K562 (cell line): ENCODE results near the gene EIF2S1. TPM values are rescaled to one million over a fixed set of nuclear protein-coding genes. Genes with fewer than 3 reads are reported as not detected.

Experiments
- CC2D1A ChIP-seq: fragments of 450-650 bp; IDR thresholded peaks from 2 replicates; pipeline ENCODE4 v1.6.1; 2017; ENCODE audit warnings: mild to moderate bottlenecking
- EGR1 ChIP-seq: fragments of 450-650 bp; conservative IDR thresholded peaks from 2 replicates; pipeline ENCODE4 v1.6.1; 2017; ENCODE audit warnings: mild to moderate bottlenecking
- GTF2A2 ChIP-seq: IDR thresholded peaks from 2 replicates; pipeline ENCODE4 v1.6.1; 2016; ENCODE audit warnings: mild to moderate bottlenecking, missing genetic modification characterization, missing compliant biosample characterization
- HMG20B ChIP-seq: fragments of 250-450 bp; sonication (Bioruptor Pico); IDR thresholded peaks from 2 replicates; pipeline ENCODE4 v1.5.0; 2021; ENCODE audit warnings: mild to moderate bottlenecking
- NFYB ChIP-seq: IDR thresholded peaks from 2 replicates; pipeline ENCODE4 v1.6.1; 2011; ENCODE audit warnings: mild to moderate bottlenecking, moderate library complexity; ENCODE audit not compliant: insufficient read length; ENCODE audit errors: extremely low read depth
- PHB2 ChIP-seq: fragments of 450-650 bp; IDR thresholded peaks from 2 replicates; pipeline ENCODE4 v1.6.1; 2017; ENCODE audit warnings: low read depth
- PML ChIP-seq: IDR thresholded peaks from 2 replicates; pipeline ENCODE4 v1.6.1; 2012; ENCODE audit warnings: low read length, inconsistent platforms
- RNF2 ChIP-seq: sonication (generic); IDR thresholded peaks from 2 replicates; pipeline ENCODE4 v1.6.1; 2016
- SMARCA4 ChIP-seq: fragments of 450-650 bp; IDR thresholded peaks from 2 replicates; pipeline ENCODE4 v1.6.1; 2016
- ZNF445 ChIP-seq: fragments of 250-450 bp; sonication (Bioruptor Pico); IDR thresholded peaks from 2 replicates; pipeline ENCODE4 v1.4.0; 2020; ENCODE audit warnings: low read depth, mild to moderate bottlenecking, moderate library complexity
- ZNF507 ChIP-seq: conservative IDR thresholded peaks from 2 replicates; pipeline ENCODE4 v1.6.1; 2017; ENCODE audit warnings: missing genetic modification characterization, missing compliant biosample characterization
- ZNF764 ChIP-seq: fragments of 250-450 bp; sonication (Bioruptor Pico); IDR thresholded peaks from 2 replicates; pipeline ENCODE4 v1.4.0; 2020; ENCODE audit warnings: low read depth, mild to moderate bottlenecking, moderate library complexity
- ZNF77 ChIP-seq: fragments of 250-450 bp; sonication (Bioruptor Pico); IDR thresholded peaks from 2 replicates; pipeline ENCODE4 v1.5.0; 2020
- polyA plus RNA-seq, 8 experiments: library from polyadenylated mRNA; depleted of rRNA in 4 of 8; stranded (reverse) in 5 of 8; unstranded in 3 of 8; fragments of >200 nt; fragmentation: Nextera tagmentation in 2 of 8; fragmentation: Illumina TruSeq in 1 of 8; extraction: Ambion mirVana in 2 of 8; extraction: Trizol in 1 of 8; gene quantifications; 2 replicates each; pipeline versions ENCODE4 v1.2.1 to v1.2.3, GENCODE V29; 2011 to 2014; ENCODE audit warnings: inconsistent platforms in 1 of 8, missing spikeins in 1 of 8
- total RNA-seq, 7 experiments: library from RNA; depleted of rRNA in 6 of 7; stranded (reverse); fragments of >200 nt in 6 of 7; fragmentation: Illumina TruSeq in 2 of 7; extraction: Trizol in 2 of 7; gene quantifications; 2 replicates each; pipeline versions ENCODE4 v1.2.1 to v1.2.3, GENCODE V29; 2011 to 2021; ENCODE audit warnings: low replicate concordance in 1 of 7
- TF ChIP-seq, protein P1 (sequence below): sonication (generic); formaldehyde crosslinking; IDR thresholded peaks from 2 replicates; pipeline ENCODE4 v1.8.1; 2023; ENCODE audit warnings: mild to moderate bottlenecking, missing genetic modification reagents
- TF ChIP-seq, protein P2 (sequence below): fragments of 250-450 bp; sonication (Bioruptor Pico); IDR thresholded peaks from 2 replicates; pipeline ENCODE4 v1.9.0; 2021; ENCODE audit warnings: mild to moderate bottlenecking
- TF ChIP-seq, protein P3 (sequence below): fragments of 450-650 bp; IDR thresholded peaks from 2 replicates; pipeline ENCODE4 v1.6.1; 2017; ENCODE audit warnings: mild to moderate bottlenecking, moderate library complexity
- TF ChIP-seq, protein P4 (sequence below): fragments of 150-350 bp; IDR thresholded peaks from 2 replicates; pipeline ENCODE4 v1.6.1; 2014; ENCODE audit warnings: low read depth, mild to moderate bottlenecking, low read length, borderline replicate concordance
- TF ChIP-seq, protein P5 (sequence below): sonication (generic); formaldehyde crosslinking; IDR thresholded peaks from 2 replicates; pipeline ENCODE4 v1.8.0; 2022; ENCODE audit warnings: mild to moderate bottlenecking, missing genetic modification reagents

The EIF2S1 gene
- total and polyA plus RNA-seq, 9 of the 15 experiments (the other 6 are each of a cell fraction or from before 2014, with no cell fraction given) = 216 to 1,018 (median 332) TPM

DNA sequence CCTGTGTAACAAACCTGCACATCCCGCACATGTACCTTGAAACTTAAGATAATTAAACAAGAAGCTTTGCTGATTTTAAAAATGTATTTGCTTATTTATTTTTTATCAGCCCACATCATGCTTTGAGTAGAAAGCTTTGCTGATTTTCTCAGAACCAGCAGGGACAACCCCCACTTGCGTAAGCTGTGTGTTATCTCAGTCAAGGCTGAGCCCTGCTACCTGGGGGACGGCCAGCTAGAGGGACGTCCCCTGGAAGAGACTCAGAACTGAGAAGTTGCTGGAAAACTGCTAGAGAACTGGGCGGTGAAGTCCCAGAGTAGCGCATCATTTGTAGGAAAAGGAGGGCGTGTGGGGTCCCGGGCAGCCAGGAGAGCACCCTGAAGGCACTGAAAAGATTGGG lies 56.0 kb downstream of the EIF2S1 start (continued):
- TF ChIP-seq, protein P1, sequence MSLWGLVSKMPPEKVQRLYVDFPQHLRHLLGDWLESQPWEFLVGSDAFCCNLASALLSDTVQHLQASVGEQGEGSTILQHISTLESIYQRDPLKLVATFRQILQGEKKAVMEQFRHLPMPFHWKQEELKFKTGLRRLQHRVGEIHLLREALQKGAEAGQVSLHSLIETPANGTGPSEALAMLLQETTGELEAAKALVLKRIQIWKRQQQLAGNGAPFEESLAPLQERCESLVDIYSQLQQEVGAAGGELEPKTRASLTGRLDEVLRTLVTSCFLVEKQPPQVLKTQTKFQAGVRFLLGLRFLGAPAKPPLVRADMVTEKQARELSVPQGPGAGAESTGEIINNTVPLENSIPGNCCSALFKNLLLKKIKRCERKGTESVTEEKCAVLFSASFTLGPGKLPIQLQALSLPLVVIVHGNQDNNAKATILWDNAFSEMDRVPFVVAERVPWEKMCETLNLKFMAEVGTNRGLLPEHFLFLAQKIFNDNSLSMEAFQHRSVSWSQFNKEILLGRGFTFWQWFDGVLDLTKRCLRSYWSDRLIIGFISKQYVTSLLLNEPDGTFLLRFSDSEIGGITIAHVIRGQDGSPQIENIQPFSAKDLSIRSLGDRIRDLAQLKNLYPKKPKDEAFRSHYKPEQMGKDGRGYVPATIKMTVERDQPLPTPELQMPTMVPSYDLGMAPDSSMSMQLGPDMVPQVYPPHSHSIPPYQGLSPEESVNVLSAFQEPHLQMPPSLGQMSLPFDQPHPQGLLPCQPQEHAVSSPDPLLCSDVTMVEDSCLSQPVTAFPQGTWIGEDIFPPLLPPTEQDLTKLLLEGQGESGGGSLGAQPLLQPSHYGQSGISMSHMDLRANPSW = no peak
- TF ChIP-seq HMG20B (CRISPR knock-in tag) = no peak
- no peak for TF ChIP-seq RNF2
- no peak for TF ChIP-seq ZNF764 (CRISPR knock-in tag)
- no peak for TF ChIP-seq CC2D1A
- TF ChIP-seq GTF2A2 (tag) = no peak
- TF ChIP-seq ZNF445 (CRISPR knock-in tag) = no peak
- TF ChIP-seq ZNF507 = no peak
- TF ChIP-seq, protein P2, sequence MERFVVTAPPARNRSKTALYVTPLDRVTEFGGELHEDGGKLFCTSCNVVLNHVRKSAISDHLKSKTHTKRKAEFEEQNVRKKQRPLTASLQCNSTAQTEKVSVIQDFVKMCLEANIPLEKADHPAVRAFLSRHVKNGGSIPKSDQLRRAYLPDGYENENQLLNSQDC = no peak
- TF ChIP-seq, protein P3, sequence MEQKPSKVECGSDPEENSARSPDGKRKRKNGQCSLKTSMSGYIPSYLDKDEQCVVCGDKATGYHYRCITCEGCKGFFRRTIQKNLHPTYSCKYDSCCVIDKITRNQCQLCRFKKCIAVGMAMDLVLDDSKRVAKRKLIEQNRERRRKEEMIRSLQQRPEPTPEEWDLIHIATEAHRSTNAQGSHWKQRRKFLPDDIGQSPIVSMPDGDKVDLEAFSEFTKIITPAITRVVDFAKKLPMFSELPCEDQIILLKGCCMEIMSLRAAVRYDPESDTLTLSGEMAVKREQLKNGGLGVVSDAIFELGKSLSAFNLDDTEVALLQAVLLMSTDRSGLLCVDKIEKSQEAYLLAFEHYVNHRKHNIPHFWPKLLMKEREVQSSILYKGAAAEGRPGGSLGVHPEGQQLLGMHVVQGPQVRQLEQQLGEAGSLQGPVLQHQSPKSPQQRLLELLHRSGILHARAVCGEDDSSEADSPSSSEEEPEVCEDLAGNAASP = no peak
- no peak for TF ChIP-seq PML
- TF ChIP-seq PHB2 = no peak
- TF ChIP-seq, protein P4, sequence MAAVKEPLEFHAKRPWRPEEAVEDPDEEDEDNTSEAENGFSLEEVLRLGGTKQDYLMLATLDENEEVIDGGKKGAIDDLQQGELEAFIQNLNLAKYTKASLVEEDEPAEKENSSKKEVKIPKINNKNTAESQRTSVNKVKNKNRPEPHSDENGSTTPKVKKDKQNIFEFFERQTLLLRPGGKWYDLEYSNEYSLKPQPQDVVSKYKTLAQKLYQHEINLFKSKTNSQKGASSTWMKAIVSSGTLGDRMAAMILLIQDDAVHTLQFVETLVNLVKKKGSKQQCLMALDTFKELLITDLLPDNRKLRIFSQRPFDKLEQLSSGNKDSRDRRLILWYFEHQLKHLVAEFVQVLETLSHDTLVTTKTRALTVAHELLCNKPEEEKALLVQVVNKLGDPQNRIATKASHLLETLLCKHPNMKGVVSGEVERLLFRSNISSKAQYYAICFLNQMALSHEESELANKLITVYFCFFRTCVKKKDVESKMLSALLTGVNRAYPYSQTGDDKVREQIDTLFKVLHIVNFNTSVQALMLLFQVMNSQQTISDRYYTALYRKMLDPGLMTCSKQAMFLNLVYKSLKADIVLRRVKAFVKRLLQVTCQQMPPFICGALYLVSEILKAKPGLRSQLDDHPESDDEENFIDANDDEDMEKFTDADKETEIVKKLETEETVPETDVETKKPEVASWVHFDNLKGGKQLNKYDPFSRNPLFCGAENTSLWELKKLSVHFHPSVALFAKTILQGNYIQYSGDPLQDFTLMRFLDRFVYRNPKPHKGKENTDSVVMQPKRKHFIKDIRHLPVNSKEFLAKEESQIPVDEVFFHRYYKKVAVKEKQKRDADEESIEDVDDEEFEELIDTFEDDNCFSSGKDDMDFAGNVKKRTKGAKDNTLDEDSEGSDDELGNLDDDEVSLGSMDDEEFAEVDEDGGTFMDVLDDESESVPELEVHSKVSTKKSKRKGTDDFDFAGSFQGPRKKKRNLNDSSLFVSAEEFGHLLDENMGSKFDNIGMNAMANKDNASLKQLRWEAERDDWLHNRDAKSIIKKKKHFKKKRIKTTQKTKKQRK = no peak
- no peak for TF ChIP-seq EGR1
- TF ChIP-seq, protein P5, sequence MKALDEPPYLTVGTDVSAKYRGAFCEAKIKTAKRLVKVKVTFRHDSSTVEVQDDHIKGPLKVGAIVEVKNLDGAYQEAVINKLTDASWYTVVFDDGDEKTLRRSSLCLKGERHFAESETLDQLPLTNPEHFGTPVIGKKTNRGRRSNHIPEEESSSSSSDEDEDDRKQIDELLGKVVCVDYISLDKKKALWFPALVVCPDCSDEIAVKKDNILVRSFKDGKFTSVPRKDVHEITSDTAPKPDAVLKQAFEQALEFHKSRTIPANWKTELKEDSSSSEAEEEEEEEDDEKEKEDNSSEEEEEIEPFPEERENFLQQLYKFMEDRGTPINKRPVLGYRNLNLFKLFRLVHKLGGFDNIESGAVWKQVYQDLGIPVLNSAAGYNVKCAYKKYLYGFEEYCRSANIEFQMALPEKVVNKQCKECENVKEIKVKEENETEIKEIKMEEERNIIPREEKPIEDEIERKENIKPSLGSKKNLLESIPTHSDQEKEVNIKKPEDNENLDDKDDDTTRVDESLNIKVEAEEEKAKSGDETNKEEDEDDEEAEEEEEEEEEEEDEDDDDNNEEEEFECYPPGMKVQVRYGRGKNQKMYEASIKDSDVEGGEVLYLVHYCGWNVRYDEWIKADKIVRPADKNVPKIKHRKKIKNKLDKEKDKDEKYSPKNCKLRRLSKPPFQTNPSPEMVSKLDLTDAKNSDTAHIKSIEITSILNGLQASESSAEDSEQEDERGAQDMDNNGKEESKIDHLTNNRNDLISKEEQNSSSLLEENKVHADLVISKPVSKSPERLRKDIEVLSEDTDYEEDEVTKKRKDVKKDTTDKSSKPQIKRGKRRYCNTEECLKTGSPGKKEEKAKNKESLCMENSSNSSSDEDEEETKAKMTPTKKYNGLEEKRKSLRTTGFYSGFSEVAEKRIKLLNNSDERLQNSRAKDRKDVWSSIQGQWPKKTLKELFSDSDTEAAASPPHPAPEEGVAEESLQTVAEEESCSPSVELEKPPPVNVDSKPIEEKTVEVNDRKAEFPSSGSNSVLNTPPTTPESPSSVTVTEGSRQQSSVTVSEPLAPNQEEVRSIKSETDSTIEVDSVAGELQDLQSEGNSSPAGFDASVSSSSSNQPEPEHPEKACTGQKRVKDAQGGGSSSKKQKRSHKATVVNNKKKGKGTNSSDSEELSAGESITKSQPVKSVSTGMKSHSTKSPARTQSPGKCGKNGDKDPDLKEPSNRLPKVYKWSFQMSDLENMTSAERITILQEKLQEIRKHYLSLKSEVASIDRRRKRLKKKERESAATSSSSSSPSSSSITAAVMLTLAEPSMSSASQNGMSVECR (CRISPR knock-in tag) = no peak
- peak; percentile 52; the same call in 1 of the 2 replicates for TF ChIP-seq SMARCA4
- no peak for TF ChIP-seq ZNF77 (CRISPR knock-in tag)
- no peak for TF ChIP-seq NFYB
